Adrenal gland (tissue), 12 donors: ENCODE results near the gene HAUS1. TPM values are rescaled to one million over a fixed set of nuclear protein-coding genes. Genes with fewer than 3 reads are reported as not detected.
"Not testable (repeated sequence)": the region's sequence is repeated elsewhere in the genome, so short reads cannot be mapped to it uniquely, and the experiment has no call there.

ENCODE experiments used
- DNase-seq, 7 donors: peaks; one replicate each; pipeline ENCODE4 v3.0.0-alpha.2; 2019 to 2020
- H3K27ac ChIP-seq, 5 donors: fragments of 200-600 bp; sonication (generic) in 4 of 5; 1 replicate in 3 of 5; 2 replicates in 2 of 5; pipeline versions ENCODE4 v1.5.1 to v1.8.0; 2016 to 2020; ENCODE audit warnings: mild to moderate bottlenecking in 1 of 5
- H3K27me3 ChIP-seq: fragments of 200-600 bp; 2 replicates; pipeline ENCODE4 v1.8.0; 2021
- H3K36me3 ChIP-seq, 2 donors: fragments of 200-600 bp; replicated peaks in 1 of 2; 1 replicate in 1 of 2; 2 replicates in 1 of 2; pipeline versions ENCODE4 v1.5.1 to v1.8.0; 2018 to 2022
- H3K4me1 ChIP-seq, 2 donors: fragments of 200-600 bp; replicated peaks in 1 of 2; 1 replicate in 1 of 2; 2 replicates in 1 of 2; pipeline versions ENCODE4 v1.5.1 to v1.8.0; 2018 to 2021
- H3K4me3 ChIP-seq, 4 donors: fragments of 200-600 bp; sonication (generic) in 3 of 4; one replicate each; pipeline ENCODE4 v1.5.1; 2016 to 2018
- H3K9me3 ChIP-seq, 3 donors: fragments of 200-600 bp; sonication (generic) in 1 of 3; replicated peaks in 1 of 3; 1 replicate in 2 of 3; 2 replicates in 1 of 3; pipeline versions ENCODE4 v1.5.1 to v1.8.0; 2016 to 2021
- POLR2A ChIP-seq, 2 donors: fragments of 450-650 bp; IDR thresholded peaks; one replicate each; pipeline ENCODE4 v1.6.1; 2017; ENCODE audit warnings: antibody characterized with exemption in 2 of 2, mild to moderate bottlenecking in 2 of 2, moderate library complexity in 1 of 2
- WGBS, 4 donors: extraction: QIAGEN DNeasy Blood & Tissue Kit in 2 of 4; methylation state at CpG; one replicate each; pipeline versions ENCODE4 v1.1.5 to v1.1.7; 2013 to 2017; 5-methylcytosine and 5-hydroxymethylcytosine counted together
- intact Hi-C, 2 donors: fragments of 100-400 bp; cut with DNase I; formaldehyde crosslinking; loops; one replicate each; pipeline versions ENCODE4 v1.14.1 to v1.15.0; 2022 to 2023
- polyA plus RNA-seq, 3 donors: library from polyadenylated mRNA; stranded (reverse); fragments of 200-250 nt in 2 of 3; fragments of 350-450 nt in 1 of 3; fragmentation: Illumina TruSeq in 1 of 3; extraction: RNeasy Lipid Tissue Mini Kit (QIAGEN cat#74804) in 1 of 3; gene quantifications; one replicate each; pipeline ENCODE4 v1.2.3, GENCODE V29; 2013 to 2014
- total RNA-seq, 9 donors: library from RNA; depleted of rRNA in 4 of 9; stranded (reverse); fragments of >200 nt in 4 of 9; fragments of 120-200 nt in 1 of 9; fragmentation: NEBNext Ultra II Directional in 1 of 9; extraction: Animal tissue kit (Norgen Biotek cat#: 25700) in 1 of 9; gene quantifications; one replicate each; pipeline versions ENCODE4 v1.1.0 to v1.2.4, GENCODE V29; 2013 to 2023
- TF ChIP-seq, protein P1 (sequence below), 6 experiments: fragments of 450-650 bp in 4 of 6; fragments of 200-600 bp in 2 of 6; sonication (generic) in 1 of 6; IDR thresholded peaks; 1 replicate in 5 of 6; 2 replicates in 1 of 6; pipeline versions ENCODE4 v1.5.1 to v1.8.0; 2016 to 2021; ENCODE audit warnings: antibody characterized with exemption in 6 of 6, mild to moderate bottlenecking in 2 of 6, moderate library complexity in 1 of 6
- donor health status: healthy with polysubstance abuse.
- donor health status: Bipolar disorder and iron deficiency.
- donor health status: DM: yes; HTN: yes; CAD: no.
- donor health status: DM: no; HTN: no; CAD: no.
- donor health status: DM: no; HTN: no; CAD: no.
- donor health status: DM: yes; HTN: yes; CAD: no.

HAUS1 gene
- total and polyA plus RNA-seq, 12 donors, result 12.2 to 42.9 (median 17.2) TPM

DNA sequence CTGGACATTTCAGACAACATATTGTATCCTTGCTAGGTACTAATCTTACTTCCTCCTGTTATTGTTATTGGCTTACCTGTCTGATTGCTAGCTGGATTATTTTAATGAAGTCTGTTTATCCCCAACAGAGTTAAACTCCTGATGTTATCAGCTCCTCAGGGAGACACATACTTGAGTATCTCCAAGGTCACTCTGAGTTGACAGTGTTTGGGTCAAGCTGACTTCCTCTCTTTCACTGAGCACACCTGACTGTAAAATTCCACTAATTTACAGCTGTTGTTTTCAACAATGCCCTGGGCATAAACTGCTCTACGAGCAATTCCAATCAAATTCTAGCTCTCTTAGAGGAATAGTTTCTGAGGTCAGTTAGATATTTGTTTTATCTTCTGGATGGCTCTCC lies 9.6 kb downstream of the HAUS1 start:
- intact Hi-C loops, result no loop called here
- H3K36me3 ChIP-seq, result peaks cover 0 to 9% of the 10 kb centered on the region in 2 donors
- H3K4me1 ChIP-seq, result no peaks in the 10 kb centered on the region
- no peak overlapping the region for H3K27ac ChIP-seq
- DNase-seq, result no peak
- TF ChIP-seq POLR2A (IDR thresholded peaks at IDR 0.05), result no peak
- no peak overlapping the region for H3K4me3 ChIP-seq
- WGBS, 4 donors, result 83 to 98% (median 94%) methylated on average over 1 of the region's 1 CpG
- no peaks in the 10 kb centered on the region for H3K9me3 ChIP-seq
- H3K27me3 ChIP-seq, result no peaks in the 10 kb centered on the region

DNA sequence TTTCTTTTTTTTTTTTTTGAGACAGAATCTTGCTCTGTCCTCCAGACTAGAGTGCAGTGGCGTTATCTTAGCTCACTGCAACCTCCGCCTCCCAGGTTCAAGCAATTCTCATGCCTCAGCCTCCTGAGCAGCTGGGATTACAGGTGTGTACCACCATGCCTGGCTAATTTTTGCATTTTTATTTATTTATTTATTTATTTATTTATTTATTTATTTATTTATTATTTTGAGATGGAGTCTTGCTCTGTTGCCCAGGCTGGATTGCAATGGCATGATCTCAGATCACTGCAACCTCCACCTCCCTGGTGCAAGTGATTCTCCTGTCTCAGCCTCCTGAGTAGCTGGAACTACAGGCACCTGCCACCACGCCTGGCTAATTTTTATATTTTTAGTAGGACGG lies 22.4 kb downstream of the HAUS1 start:
- H3K27me3 ChIP-seq, H3K27ac ChIP-seq, intact Hi-C loops, H3K9me3 ChIP-seq, H3K4me1 ChIP-seq, H3K4me3 ChIP-seq, DNase-seq: not testable (repeated sequence)
- peaks cover 0 to 22% of the 10 kb centered on the region in 2 donors for H3K36me3 ChIP-seq
- 89 to 99% (median 95%) methylated on average over 4 of the region's 4 CpGs for WGBS, 4 donors

DNA sequence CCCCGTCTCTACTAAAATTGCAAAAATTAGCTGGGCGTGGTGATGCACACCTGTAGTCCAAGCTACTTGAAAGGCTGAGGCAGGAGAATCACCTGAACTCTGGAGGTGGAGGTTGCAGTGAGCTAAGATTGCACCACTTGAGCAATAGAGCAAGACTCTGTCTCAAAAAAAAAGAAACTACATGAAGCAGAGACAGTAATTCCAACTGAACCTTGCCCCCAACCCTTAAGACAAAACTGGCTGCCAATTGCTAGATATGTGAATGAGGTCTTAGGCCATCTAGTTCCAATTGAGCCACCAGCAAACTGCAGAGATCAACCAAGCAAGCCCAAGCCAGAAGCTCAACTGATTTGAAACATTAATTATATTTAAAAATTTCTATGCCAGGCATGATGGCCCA lies 25.9 kb downstream of the HAUS1 start:
- peaks cover 0 to 22% of the 10 kb centered on the region in 2 donors for H3K36me3 ChIP-seq
- TF ChIP-seq, protein P1, sequence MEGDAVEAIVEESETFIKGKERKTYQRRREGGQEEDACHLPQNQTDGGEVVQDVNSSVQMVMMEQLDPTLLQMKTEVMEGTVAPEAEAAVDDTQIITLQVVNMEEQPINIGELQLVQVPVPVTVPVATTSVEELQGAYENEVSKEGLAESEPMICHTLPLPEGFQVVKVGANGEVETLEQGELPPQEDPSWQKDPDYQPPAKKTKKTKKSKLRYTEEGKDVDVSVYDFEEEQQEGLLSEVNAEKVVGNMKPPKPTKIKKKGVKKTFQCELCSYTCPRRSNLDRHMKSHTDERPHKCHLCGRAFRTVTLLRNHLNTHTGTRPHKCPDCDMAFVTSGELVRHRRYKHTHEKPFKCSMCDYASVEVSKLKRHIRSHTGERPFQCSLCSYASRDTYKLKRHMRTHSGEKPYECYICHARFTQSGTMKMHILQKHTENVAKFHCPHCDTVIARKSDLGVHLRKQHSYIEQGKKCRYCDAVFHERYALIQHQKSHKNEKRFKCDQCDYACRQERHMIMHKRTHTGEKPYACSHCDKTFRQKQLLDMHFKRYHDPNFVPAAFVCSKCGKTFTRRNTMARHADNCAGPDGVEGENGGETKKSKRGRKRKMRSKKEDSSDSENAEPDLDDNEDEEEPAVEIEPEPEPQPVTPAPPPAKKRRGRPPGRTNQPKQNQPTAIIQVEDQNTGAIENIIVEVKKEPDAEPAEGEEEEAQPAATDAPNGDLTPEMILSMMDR (IDR thresholded peaks at IDR 0.05), result no peak
- no peak for TF ChIP-seq POLR2A (IDR thresholded peaks at IDR 0.05)
- 92 to 100% (median 96%) methylated on average over 2 of the region's 2 CpGs for WGBS, 4 donors

DNA sequence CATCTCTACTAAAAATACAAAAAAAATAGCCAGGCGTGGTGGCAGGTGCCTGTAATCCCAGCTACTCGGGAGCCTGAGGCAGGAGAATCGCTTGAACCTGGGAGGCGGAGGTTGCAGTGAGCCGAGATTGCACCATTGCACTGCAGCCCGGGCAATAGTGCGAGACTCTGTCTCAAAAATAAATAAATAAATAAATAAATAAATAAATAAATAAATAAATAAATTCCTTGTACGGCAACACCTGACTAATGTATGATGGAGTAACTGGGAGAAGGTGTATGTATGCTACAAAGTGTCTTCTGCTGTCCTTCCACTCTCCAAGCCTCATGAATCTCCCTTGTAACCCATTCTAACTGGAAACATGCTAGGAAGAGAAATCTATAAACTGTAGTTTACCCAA lies 26.4 kb downstream of the HAUS1 start:
- H3K4me3 ChIP-seq, H3K9me3 ChIP-seq, intact Hi-C loops, H3K27me3 ChIP-seq, H3K27ac ChIP-seq, H3K4me1 ChIP-seq, DNase-seq: not testable (repeated sequence)
- WGBS, 4 donors, result 95 to 98% (median 97%) methylated on average over 8 of the region's 8 CpGs
- peaks cover 0 to 22% of the 10 kb centered on the region in 2 donors for H3K36me3 ChIP-seq

More for the DNA sequence above, 25.9 kb downstream of the HAUS1 start:
- H3K27me3 ChIP-seq, result no peaks in the 10 kb centered on the region
- no peak for DNase-seq
- no peaks in the 10 kb centered on the region for H3K4me1 ChIP-seq
- intact Hi-C loops, result no loop called here
- no peak overlapping the region for H3K27ac ChIP-seq
- H3K4me3 ChIP-seq, result no peak overlapping the region
- H3K9me3 ChIP-seq, result no peaks in the 10 kb centered on the region

DNA sequence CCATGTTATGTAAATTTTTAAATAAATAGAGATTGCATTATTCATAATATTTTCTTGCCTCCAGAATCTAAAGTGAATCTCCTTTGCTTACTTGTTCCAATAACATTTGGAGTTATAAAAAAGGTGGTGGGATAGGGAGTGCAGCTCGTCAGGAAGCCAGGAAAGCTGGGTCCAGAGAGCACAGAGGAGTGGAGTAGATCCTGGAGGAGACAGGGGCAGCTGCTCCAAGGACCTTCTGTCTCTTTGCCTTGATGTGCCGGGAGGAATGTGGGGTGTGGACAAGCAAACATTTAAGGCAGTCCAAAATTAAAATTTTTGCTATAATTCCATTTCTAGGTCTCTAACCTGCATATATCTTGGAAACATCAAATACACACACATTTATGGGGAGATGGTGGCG lies 29.3 kb downstream of the HAUS1 start:
- Histone ChIP-seq H3K4me1 (no peaks in the 10 kb centered on the region), H3K36me3 (peaks cover 0 to 13% of the 10 kb centered on the region in 2 donors), H3K4me3 (no peak overlapping the region), H3K9me3 (no peaks in the 10 kb centered on the region), H3K27me3 (no peaks in the 10 kb centered on the region), H3K27ac (no peak overlapping the region)
- WGBS, 4 donors, result 67 to 84% (median 81%) methylated on average over 3 of the region's 3 CpGs
- TF ChIP-seq, protein P1 (IDR thresholded peaks at IDR 0.05), result no peak
- TF ChIP-seq POLR2A (IDR thresholded peaks at IDR 0.05), result no peak
- intact Hi-C loops, result no loop called here
- no peak for DNase-seq

DNA sequence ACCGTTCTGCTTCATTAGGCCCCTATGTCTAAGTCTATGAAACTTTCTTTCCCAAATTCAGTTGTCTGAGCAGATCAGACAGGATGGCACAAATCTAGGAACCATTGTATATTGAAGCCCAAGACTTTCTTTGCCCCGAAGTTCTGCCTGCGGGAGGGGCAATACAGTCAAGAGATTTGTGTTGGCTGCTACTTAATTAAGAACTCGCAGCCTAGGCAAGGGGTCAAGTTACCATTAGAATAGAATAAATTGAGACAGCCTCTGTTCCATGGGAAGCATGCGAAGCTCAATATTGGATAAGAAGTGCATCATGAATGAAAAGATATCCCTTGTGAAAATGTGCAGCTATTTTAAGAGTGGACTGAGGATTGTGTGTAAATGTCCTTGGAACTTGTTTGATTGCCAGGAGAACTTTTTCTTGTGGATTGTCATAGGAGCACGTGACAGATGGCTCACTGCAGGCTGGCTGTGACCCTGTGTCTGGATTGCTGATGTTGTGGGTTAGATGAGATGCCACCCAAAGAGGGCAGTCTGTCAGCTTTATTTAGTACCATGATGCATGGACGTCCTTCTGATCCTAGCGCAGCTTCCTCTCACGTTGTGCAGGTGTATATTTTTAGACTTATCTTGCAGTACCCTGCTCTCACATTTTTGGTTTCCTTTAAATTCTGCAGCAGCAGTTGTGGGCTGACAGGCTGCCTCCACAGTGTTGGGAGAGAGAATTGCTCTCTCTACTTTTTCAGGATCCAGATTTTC lies 30.9 kb downstream of the HAUS1 start:
- peak in 4 of 7 donors; percentile 22 to 37 (median 24) for DNase-seq
- H3K27ac ChIP-seq, result no peak overlapping the region
- H3K27me3 ChIP-seq, result no peaks in the 10 kb centered on the region
- 51 to 54% (median 52%) methylated on average over 9 of the region's 9 CpGs for WGBS, 4 donors
- no peaks in the 10 kb centered on the region for H3K36me3 ChIP-seq
- intact Hi-C loops, result no loop called here
- no peaks in the 10 kb centered on the region for H3K9me3 ChIP-seq
- no peak overlapping the region for H3K4me3 ChIP-seq
- H3K4me1 ChIP-seq, result no peaks in the 10 kb centered on the region
- no peak for TF ChIP-seq POLR2A (IDR thresholded peaks at IDR 0.05)
- TF ChIP-seq, protein P1 (IDR thresholded peaks at IDR 0.05), result no peak
